ENCODE measurements around the gene RDH5. TPM values are rescaled to one million over a fixed set of nuclear protein-coding genes. Genes with fewer than 3 reads are reported as not detected.

The RDH5 gene
- total RNA-seq, 4 donors from 2014 or later = 70.9 to 162 (median 123) TPM

DNA sequence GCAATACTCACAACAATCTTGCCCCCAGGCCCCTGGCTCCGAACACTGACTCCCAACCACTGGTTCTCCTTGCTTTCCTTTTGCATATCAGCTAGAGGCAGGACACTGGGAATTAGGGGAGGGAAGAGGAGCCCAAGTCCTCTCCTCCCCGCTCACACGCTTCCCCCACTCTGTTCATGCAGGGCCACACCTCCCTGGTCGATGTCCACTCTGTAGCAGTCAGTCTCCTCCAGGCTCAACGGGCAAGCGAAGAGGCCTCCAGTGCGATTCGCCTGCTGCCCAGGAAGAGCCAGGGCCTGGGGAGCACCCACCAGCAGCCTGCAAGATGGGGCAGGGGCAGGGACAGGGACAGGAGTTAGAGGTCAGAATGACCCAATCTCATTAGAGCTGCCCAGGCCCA lies 17.3 kb upstream of the RDH5 start:
- TF ChIP-seq, protein P1, sequence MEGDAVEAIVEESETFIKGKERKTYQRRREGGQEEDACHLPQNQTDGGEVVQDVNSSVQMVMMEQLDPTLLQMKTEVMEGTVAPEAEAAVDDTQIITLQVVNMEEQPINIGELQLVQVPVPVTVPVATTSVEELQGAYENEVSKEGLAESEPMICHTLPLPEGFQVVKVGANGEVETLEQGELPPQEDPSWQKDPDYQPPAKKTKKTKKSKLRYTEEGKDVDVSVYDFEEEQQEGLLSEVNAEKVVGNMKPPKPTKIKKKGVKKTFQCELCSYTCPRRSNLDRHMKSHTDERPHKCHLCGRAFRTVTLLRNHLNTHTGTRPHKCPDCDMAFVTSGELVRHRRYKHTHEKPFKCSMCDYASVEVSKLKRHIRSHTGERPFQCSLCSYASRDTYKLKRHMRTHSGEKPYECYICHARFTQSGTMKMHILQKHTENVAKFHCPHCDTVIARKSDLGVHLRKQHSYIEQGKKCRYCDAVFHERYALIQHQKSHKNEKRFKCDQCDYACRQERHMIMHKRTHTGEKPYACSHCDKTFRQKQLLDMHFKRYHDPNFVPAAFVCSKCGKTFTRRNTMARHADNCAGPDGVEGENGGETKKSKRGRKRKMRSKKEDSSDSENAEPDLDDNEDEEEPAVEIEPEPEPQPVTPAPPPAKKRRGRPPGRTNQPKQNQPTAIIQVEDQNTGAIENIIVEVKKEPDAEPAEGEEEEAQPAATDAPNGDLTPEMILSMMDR (IDR thresholded peaks at IDR 0.05; ENCODE audit: low read depth) = no peak

DNA sequence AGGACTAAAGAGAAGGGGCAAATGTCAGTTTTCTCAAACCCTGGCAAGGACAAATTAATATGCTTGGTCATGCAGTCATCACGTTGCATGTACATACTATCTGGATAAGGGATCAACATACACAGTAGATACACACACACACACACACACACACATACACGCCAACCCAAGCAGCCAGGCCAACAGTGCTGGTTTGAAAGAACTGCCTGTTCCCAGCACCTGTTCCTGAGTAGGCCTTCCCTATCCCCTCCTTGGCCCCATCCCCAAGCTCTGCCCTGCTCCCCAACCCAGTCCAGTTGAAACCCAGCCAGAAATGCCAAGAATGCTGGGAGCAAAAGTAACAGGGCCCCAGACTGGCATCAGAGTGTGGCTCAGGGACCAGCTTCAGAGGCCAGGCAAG lies 16.9 kb upstream of the RDH5 start:
- TF ChIP-seq, protein P1 (IDR thresholded peaks at IDR 0.05; ENCODE audit: low read depth) = no peak

GRCh38 chr12:55703901-55704761 lies 16.1 kb upstream of the RDH5 start:
- TF ChIP-seq, protein P1 (IDR thresholded peaks at IDR 0.05; ENCODE audit: low read depth) = no peak

GRCh38 chr12:55704824-55705718 lies 15.1 kb upstream of the RDH5 start:
- TF ChIP-seq, protein P1 (IDR thresholded peaks at IDR 0.05; ENCODE audit: low read depth) = no peak

DNA sequence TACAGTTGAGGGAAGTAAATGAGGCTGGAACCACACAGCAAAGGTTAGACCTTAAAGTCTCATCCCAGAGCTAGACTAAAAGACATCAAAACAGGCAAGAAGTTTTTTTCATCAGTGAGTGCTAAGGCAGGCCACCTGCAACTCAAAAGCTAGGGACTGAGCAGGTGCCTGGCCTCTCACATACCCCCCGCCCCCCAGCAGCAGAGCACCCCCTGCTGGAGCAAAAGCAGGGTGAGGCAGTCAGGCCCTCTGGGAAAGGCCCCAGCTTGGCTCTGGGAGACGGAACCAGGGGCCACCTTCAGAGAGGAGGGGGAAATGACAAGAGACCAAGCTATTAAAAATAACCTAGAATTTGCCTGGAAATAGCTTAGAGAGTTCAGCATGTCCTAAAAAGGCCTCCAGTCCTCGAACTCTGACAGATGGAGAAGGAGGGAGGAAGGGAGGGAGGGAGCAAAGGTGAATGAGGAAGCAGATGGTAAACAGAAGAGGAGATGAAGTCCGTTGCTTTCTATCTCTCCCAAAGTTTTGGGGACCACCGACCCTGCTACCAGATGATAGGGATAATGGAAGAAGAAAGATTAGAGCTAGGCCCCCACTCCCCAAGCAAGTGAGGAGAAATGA lies 14.3 kb upstream of the RDH5 start:
- TF ChIP-seq, protein P1 (IDR thresholded peaks at IDR 0.05; ENCODE audit: low read depth) = no peak

DNA sequence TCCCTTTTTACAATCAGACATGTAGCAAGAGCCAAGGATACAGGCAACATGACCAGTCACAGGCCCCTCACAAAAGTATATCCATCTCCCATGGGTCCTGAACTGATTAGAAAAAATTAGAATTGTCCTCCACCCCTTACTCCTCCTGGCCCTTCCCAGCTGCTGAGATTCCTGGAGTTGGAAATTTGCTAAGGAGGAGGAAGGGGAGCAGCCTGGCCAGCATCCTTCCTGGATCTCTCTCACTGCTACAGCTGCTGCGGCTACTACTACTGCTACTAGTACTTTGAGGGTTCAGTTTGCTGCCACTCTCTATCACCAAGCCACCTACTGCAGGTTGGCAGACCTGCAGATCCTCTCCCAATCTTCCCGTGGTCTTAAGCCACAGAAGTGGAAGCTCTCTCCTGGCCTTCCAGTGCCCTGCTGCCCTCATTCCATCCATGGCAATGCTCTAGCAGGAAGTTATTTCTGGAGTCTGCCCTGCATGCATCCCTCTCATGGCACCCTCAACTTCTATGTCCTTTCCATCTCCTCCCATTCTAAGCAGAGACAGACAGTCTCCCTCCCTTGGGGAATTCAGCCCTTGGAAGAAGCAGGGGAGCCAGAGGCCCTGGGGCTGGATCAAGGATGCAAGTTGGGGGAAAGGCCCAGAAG lies 13.5 kb upstream of the RDH5 start:
- TF ChIP-seq, protein P1 (IDR thresholded peaks at IDR 0.05; ENCODE audit: low read depth) = no peak

Data from subcutaneous adipose tissue (tissue), 4 donors.